WTC11 (cell line): Measurements from ENCODE around the gene XIST. TPM values are rescaled to one million over a fixed set of nuclear protein-coding genes. Genes with fewer than 3 reads are reported as not detected.

ENCODE experiments used
- ATAC-seq: fragments of 200-7000 bp; cut with Tn5 transposase; 2 replicates; pipeline ENCODE4 v1.10.0; 2021; ENCODE audit warnings: mild to moderate bottlenecking, moderate library complexity
- CTCF ChIA-PET: fragments of 300-600 bp; sonication (Branson Sonifier 250); formaldehyde crosslinking; loops from one replicate; lab custom pipeline; 2021; ENCODE audit warnings: antibody characterized with exemption; lab: Charles Lee
- POLR2A ChIA-PET: fragments of 350-600 bp; sonication (Branson Sonifier 250); formaldehyde crosslinking; loops from one replicate; lab custom pipeline; 2021; ENCODE audit warnings: antibody characterized with exemption; lab: Charles Lee
- DNase-seq: peaks from one replicate; pipeline ENCODE4 v3.0.0; 2021; ENCODE audit warnings: low spot score
- H3K27ac Mint-ChIP-seq: 2 replicates; pipeline ENCODE4 v1.8.0; 2021; ENCODE audit warnings: mixed read lengths
- H3K27me3 Mint-ChIP-seq: 2 replicates; pipeline ENCODE4 v1.8.0; 2021; ENCODE audit warnings: low read depth, mild to moderate bottlenecking, moderate library complexity, mixed read lengths
- H3K36me3 Mint-ChIP-seq: 2 replicates; pipeline ENCODE4 v1.8.0; 2021; ENCODE audit warnings: mixed read lengths
- H3K4me1 Mint-ChIP-seq: 2 replicates; pipeline ENCODE4 v1.8.0; 2022; ENCODE audit warnings: mixed read lengths
- H3K4me3 Mint-ChIP-seq: 2 replicates; pipeline ENCODE4 v1.8.0; 2021; ENCODE audit warnings: mild to moderate bottlenecking, moderate library complexity, mixed read lengths
- H3K9me3 Mint-ChIP-seq: 2 replicates; pipeline ENCODE4 v1.8.0; 2021; ENCODE audit warnings: mixed read lengths
- CREB1 ChIP-seq: sonication (generic); formaldehyde crosslinking; IDR thresholded peaks from 2 replicates; pipeline ENCODE4 v1.8.0; 2023; ENCODE audit warnings: mild to moderate bottlenecking, missing genetic modification reagents
- EMX1 ChIP-seq: fragments of 250-450 bp; sonication (Bioruptor Pico); IDR thresholded peaks from 2 replicates; pipeline ENCODE4 v1.8.0; 2021; ENCODE audit warnings: mild to moderate bottlenecking
- ESRRA ChIP-seq: sonication (generic); formaldehyde crosslinking; IDR thresholded peaks from 2 replicates; pipeline ENCODE4 v1.8.1; 2022; ENCODE audit warnings: mild to moderate bottlenecking, missing genetic modification reagents, borderline replicate concordance
- FOXK1 ChIP-seq: sonication (generic); formaldehyde crosslinking; IDR thresholded peaks from 2 replicates; pipeline ENCODE4 v1.8.0; 2022; ENCODE audit warnings: mild to moderate bottlenecking, moderate library complexity, missing genetic modification reagents
- GABPB1 ChIP-seq: sonication (generic); formaldehyde crosslinking; IDR thresholded peaks from 2 replicates; pipeline ENCODE4 v1.8.1; 2023; ENCODE audit warnings: mild to moderate bottlenecking, missing genetic modification reagents
- GRHL2 ChIP-seq: fragments of 250-450 bp; sonication (Bioruptor Pico); IDR thresholded peaks from 2 replicates; pipeline ENCODE4 v1.8.0; 2022; ENCODE audit warnings: mild to moderate bottlenecking, moderate library complexity; ENCODE audit not compliant: insufficient replicate concordance, severe bottlenecking
- IRF2 ChIP-seq: sonication (generic); formaldehyde crosslinking; IDR thresholded peaks from 2 replicates; pipeline ENCODE4 v1.8.0; 2022; ENCODE audit warnings: low read depth, missing genetic modification reagents, borderline replicate concordance
- MAX ChIP-seq: sonication (generic); formaldehyde crosslinking; IDR thresholded peaks from 2 replicates; pipeline ENCODE4 v1.8.0; 2022; ENCODE audit warnings: mild to moderate bottlenecking, missing genetic modification reagents
- NFYB ChIP-seq: sonication (generic); formaldehyde crosslinking; conservative IDR thresholded peaks from 2 replicates; pipeline ENCODE4 v1.8.0; 2022; ENCODE audit warnings: low read depth, missing genetic modification reagents
- OVOL2 ChIP-seq: fragments of 250-450 bp; sonication (Bioruptor Pico); IDR thresholded peaks from 2 replicates; pipeline ENCODE4 v1.9.0; 2021; ENCODE audit warnings: mild to moderate bottlenecking, borderline replicate concordance
- RORB ChIP-seq: fragments of 250-450 bp; sonication (Bioruptor Pico); IDR thresholded peaks from 2 replicates; pipeline ENCODE4 v1.9.0; 2021; ENCODE audit warnings: mild to moderate bottlenecking
- SP1 ChIP-seq: sonication (generic); formaldehyde crosslinking; conservative IDR thresholded peaks from 2 replicates; pipeline ENCODE4 v1.8.1; 2022; ENCODE audit warnings: missing genetic modification reagents
- TEAD1 ChIP-seq: sonication (generic); formaldehyde crosslinking; IDR thresholded peaks from 2 replicates; pipeline ENCODE4 v1.8.0; 2022; ENCODE audit warnings: mild to moderate bottlenecking, missing genetic modification reagents
- ZBTB21 ChIP-seq: sonication (generic); formaldehyde crosslinking; IDR thresholded peaks from 2 replicates; pipeline ENCODE4 v1.8.1; 2023; ENCODE audit warnings: mild to moderate bottlenecking, missing genetic modification reagents, borderline replicate concordance
- ZMAT4 ChIP-seq: fragments of 250-450 bp; sonication (Bioruptor Pico); IDR thresholded peaks from 2 replicates; pipeline ENCODE4 v1.9.0; 2021; ENCODE audit warnings: mild to moderate bottlenecking
- ZNF121 ChIP-seq: sonication (generic); formaldehyde crosslinking; IDR thresholded peaks from 2 replicates; pipeline ENCODE4 v1.8.0; 2023; ENCODE audit warnings: missing genetic modification reagents
- ZNF138 ChIP-seq: sonication (generic); formaldehyde crosslinking; conservative IDR thresholded peaks from 2 replicates; pipeline ENCODE4 v1.8.1; 2022; ENCODE audit warnings: mild to moderate bottlenecking, moderate library complexity, missing genetic modification reagents
- ZNF232 ChIP-seq: sonication (generic); formaldehyde crosslinking; IDR thresholded peaks from 2 replicates; pipeline ENCODE4 v1.8.0; 2022; ENCODE audit warnings: mild to moderate bottlenecking, missing genetic modification reagents
- ZNF263 ChIP-seq: sonication (generic); formaldehyde crosslinking; IDR thresholded peaks from 2 replicates; pipeline ENCODE4 v1.8.1; 2022; ENCODE audit warnings: low read depth, mild to moderate bottlenecking, moderate library complexity, missing genetic modification reagents
- ZNF317 ChIP-seq: sonication (generic); formaldehyde crosslinking; IDR thresholded peaks from 2 replicates; pipeline ENCODE4 v1.8.1; 2023; ENCODE audit warnings: low read depth, mild to moderate bottlenecking, moderate library complexity, missing genetic modification reagents, borderline replicate concordance
- ZNF423 ChIP-seq: fragments of 250-450 bp; sonication (Bioruptor Pico); IDR thresholded peaks from 2 replicates; pipeline ENCODE4 v2.1.2; 2022; ENCODE audit warnings: mild to moderate bottlenecking, moderate library complexity
- total RNA-seq: library from RNA; stranded (reverse); gene quantifications from 3 replicates; pipeline ENCODE4 v1.2.3, GENCODE V29; 2021
- TF ChIP-seq, protein P1 (sequence below): sonication (generic); formaldehyde crosslinking; IDR thresholded peaks from 2 replicates; pipeline ENCODE4 v1.8.1; 2022; ENCODE audit warnings: low read depth, missing genetic modification reagents, borderline replicate concordance
- TF ChIP-seq, protein P2 (sequence below): fragments of 200-600 bp; IDR thresholded peaks from 2 replicates; pipeline ENCODE4 v1.8.0; 2022; ENCODE audit warnings: antibody characterized with exemption
- TF ChIP-seq, protein P3 (sequence below): sonication (generic); formaldehyde crosslinking; IDR thresholded peaks from 2 replicates; pipeline ENCODE4 v1.8.0; 2023; ENCODE audit warnings: missing genetic modification reagents, mild to moderate bottlenecking, borderline replicate concordance

XIST gene
- total RNA-seq, 1 experiment from 2014 or later: 0.77 TPM

DNA sequence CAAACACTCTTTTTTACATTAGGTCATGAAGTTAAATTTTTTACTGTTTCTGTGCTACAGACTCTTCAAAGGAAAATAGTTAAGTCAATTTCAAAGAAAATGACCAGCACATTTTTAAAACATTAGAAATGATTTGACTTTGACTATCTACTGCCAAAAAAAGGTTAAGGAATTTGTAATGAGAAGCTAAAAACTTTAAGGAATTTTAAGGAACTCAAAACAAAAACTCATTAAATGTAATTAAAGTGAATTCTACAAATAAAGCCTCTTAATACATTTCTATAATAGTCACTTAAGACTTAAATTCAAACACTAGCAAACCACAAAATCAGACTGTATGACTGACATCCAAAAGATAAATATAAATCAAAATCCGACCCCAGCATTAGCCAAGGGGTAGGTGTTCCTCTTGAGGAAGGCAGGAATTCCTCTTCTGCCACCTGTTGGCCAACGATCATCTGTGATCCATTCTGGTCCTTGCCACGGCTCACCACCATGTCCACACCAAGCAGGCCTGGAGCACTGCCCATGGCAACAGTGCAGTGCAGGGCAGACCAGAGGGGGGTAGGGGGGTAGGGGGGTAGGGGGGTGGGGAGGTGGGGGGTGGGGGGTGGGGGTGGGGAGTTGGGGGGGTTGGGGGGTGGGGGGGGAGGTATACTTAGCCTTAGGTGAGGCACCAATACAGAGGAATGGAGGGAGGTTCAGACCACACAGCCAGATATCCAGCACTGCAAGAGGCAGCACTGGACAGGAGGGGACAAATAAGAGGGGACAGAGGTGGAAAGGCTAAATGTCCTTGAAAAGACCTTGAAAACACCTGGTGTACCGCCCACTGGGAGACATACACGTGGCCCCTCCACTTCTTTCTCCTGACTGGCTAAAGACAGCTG, 2.1 kb downstream of the XIST start:
- no peak overlapping the region for H3K4me3 Mint-ChIP-seq
- ATAC-seq: peak; percentile 68; the same call in 1 of the 2 replicates
- CTCF ChIA-PET: no interaction called here

GRCh38 chrX:73849073-73849472, 3.4 kb downstream of the XIST start:
- TF ChIP-seq ESRRA (CRISPR knock-in tag): no peak
- no peak for TF ChIP-seq IRF2 (CRISPR knock-in tag)
- no peak for TF ChIP-seq ZBTB21 (CRISPR knock-in tag)
- TF ChIP-seq CREB1 (CRISPR knock-in tag): no peak
- Mint-ChIP-seq H3K4me3 (no peak overlapping the region), H3K36me3 (peaks cover 33% of the 10 kb centered on the region), H3K9me3 (peaks cover 40% of the 10 kb centered on the region), H3K27me3 (peaks cover 7% of the 10 kb centered on the region; the same call in 1 of the 2 replicates), H3K4me1 (peaks cover 36% of the 10 kb centered on the region), H3K27ac (no peak overlapping the region; the same call in 1 of the 2 replicates)
- POLR2A ChIA-PET: no interaction called here
- CTCF ChIA-PET: no interaction called here
- DNase-seq (no peak), ATAC-seq (no peak)

More for the DNA sequence above, 2.1 kb downstream of the XIST start:
- TF ChIP-seq GRHL2: no peak
- TF ChIP-seq EMX1 (CRISPR knock-in tag): no peak
- TF ChIP-seq RORB (CRISPR knock-in tag): no peak
- TF ChIP-seq ZNF317 (CRISPR knock-in tag): no peak
- TF ChIP-seq OVOL2 (CRISPR knock-in tag): no peak
- TF ChIP-seq, protein P1, sequence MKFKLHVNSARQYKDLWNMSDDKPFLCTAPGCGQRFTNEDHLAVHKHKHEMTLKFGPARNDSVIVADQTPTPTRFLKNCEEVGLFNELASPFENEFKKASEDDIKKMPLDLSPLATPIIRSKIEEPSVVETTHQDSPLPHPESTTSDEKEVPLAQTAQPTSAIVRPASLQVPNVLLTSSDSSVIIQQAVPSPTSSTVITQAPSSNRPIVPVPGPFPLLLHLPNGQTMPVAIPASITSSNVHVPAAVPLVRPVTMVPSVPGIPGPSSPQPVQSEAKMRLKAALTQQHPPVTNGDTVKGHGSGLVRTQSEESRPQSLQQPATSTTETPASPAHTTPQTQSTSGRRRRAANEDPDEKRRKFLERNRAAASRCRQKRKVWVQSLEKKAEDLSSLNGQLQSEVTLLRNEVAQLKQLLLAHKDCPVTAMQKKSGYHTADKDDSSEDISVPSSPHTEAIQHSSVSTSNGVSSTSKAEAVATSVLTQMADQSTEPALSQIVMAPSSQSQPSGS (CRISPR knock-in tag): no peak
- TF ChIP-seq, all 79 proteins: peak for 0
- H3K9me3 Mint-ChIP-seq: peaks cover 40% of the 10 kb centered on the region
- H3K36me3 Mint-ChIP-seq: peaks cover 29% of the 10 kb centered on the region
- H3K27ac Mint-ChIP-seq: no peak overlapping the region
- H3K27me3 Mint-ChIP-seq: peaks cover 2% of the 10 kb centered on the region; the same call in 1 of the 2 replicates
- POLR2A ChIA-PET: no interaction called here
- peaks cover 37% of the 10 kb centered on the region for H3K4me1 Mint-ChIP-seq
- peak; percentile 29 for DNase-seq

DNA sequence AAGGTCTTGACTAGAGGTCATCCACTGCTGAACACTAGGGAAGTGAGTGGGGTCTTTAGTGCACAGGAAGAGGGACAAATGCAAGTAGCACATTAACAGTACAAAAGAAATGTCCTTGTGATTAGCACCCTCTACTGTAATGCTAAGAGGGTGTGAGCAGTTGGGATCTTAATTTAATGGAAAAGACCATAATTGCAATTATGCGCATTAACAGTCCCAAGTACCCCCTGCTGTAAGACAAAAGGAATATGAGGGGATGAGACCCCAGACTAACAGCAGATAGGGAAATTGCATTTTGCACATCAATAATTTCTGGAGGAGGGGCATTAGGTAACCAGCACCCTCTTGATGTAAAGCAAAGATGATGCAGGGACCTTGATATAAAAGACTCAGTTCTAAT, 4.5 kb downstream of the XIST start:
- CTCF ChIA-PET: no interaction called here
- Mint-ChIP-seq H3K4me1 (peaks cover 33% of the 10 kb centered on the region), H3K27ac (no peak overlapping the region), H3K36me3 (peaks cover 28% of the 10 kb centered on the region), H3K4me3 (no peak overlapping the region), H3K27me3 (peaks cover 7% of the 10 kb centered on the region; the same call in 1 of the 2 replicates), H3K9me3 (peaks cover 35% of the 10 kb centered on the region)
- ATAC-seq: no peak
- no peak for DNase-seq
- POLR2A ChIA-PET: no interaction called here
- no peak for TF ChIP-seq ZNF263
- TF ChIP-seq MAX (CRISPR knock-in tag): no peak
- TF ChIP-seq, protein P2, sequence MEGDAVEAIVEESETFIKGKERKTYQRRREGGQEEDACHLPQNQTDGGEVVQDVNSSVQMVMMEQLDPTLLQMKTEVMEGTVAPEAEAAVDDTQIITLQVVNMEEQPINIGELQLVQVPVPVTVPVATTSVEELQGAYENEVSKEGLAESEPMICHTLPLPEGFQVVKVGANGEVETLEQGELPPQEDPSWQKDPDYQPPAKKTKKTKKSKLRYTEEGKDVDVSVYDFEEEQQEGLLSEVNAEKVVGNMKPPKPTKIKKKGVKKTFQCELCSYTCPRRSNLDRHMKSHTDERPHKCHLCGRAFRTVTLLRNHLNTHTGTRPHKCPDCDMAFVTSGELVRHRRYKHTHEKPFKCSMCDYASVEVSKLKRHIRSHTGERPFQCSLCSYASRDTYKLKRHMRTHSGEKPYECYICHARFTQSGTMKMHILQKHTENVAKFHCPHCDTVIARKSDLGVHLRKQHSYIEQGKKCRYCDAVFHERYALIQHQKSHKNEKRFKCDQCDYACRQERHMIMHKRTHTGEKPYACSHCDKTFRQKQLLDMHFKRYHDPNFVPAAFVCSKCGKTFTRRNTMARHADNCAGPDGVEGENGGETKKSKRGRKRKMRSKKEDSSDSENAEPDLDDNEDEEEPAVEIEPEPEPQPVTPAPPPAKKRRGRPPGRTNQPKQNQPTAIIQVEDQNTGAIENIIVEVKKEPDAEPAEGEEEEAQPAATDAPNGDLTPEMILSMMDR: no peak
- TF ChIP-seq ZNF138 (CRISPR knock-in tag): no peak
- no peak for TF ChIP-seq ZNF121 (CRISPR knock-in tag)
- no peak for TF ChIP-seq GABPB1
- TF ChIP-seq FOXK1: no peak
- TF ChIP-seq SP1 (CRISPR knock-in tag): no peak
- TF ChIP-seq ZNF232 (CRISPR knock-in tag): no peak
- TF ChIP-seq, protein P3, sequence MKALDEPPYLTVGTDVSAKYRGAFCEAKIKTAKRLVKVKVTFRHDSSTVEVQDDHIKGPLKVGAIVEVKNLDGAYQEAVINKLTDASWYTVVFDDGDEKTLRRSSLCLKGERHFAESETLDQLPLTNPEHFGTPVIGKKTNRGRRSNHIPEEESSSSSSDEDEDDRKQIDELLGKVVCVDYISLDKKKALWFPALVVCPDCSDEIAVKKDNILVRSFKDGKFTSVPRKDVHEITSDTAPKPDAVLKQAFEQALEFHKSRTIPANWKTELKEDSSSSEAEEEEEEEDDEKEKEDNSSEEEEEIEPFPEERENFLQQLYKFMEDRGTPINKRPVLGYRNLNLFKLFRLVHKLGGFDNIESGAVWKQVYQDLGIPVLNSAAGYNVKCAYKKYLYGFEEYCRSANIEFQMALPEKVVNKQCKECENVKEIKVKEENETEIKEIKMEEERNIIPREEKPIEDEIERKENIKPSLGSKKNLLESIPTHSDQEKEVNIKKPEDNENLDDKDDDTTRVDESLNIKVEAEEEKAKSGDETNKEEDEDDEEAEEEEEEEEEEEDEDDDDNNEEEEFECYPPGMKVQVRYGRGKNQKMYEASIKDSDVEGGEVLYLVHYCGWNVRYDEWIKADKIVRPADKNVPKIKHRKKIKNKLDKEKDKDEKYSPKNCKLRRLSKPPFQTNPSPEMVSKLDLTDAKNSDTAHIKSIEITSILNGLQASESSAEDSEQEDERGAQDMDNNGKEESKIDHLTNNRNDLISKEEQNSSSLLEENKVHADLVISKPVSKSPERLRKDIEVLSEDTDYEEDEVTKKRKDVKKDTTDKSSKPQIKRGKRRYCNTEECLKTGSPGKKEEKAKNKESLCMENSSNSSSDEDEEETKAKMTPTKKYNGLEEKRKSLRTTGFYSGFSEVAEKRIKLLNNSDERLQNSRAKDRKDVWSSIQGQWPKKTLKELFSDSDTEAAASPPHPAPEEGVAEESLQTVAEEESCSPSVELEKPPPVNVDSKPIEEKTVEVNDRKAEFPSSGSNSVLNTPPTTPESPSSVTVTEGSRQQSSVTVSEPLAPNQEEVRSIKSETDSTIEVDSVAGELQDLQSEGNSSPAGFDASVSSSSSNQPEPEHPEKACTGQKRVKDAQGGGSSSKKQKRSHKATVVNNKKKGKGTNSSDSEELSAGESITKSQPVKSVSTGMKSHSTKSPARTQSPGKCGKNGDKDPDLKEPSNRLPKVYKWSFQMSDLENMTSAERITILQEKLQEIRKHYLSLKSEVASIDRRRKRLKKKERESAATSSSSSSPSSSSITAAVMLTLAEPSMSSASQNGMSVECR (CRISPR knock-in tag): no peak
- no peak for TF ChIP-seq TEAD1 (CRISPR knock-in tag)
- TF ChIP-seq ZNF423 (CRISPR knock-in tag): no peak
- TF ChIP-seq ZMAT4 (CRISPR knock-in tag): no peak
- TF ChIP-seq NFYB: no peak
